Right renal cortex interstitium (tissue), 3 donors: ENCODE data around the gene PPP3CA. TPM values are rescaled to one million over a fixed set of nuclear protein-coding genes. Genes with fewer than 3 reads are reported as not detected.

Source experiments
- DNase-seq, 3 donors: peaks; one replicate each; pipeline ENCODE4 v3.0.0-alpha.2; 2013; ENCODE audit warnings: low read depth in 3 of 3, low spot score in 2 of 3
- polyA plus RNA-seq, 3 donors: library from polyadenylated mRNA; unstranded; fragments of 120-200 nt; gene quantifications; one replicate each; pipeline ENCODE4 v1.2.1, GENCODE V29; 2013; ENCODE audit not compliant: insufficient read length in 3 of 3

PPP3CA gene
- polyA plus RNA-seq, 3 donors = 50.0 to 53.7 (median 51.9) TPM

DNA sequence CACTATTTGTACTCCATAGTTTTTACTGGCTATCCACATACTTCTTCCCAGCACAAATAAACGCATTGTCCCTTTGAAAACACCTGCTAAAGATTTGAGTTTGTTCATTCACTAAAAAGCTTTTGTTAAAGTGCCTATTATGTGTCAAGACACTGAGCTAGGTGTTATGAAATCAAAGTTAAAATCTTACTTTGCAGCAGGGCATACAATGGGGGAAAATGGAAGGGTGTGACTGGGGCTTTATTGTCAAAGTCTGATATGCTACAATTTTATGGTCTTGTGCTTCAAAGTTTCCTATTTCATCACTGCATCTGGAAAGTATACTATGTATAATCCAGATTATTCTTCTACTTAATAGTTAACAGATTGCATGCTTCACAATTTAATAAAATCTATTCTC is 128.4 kb downstream of the PPP3CA start:
- DNase-seq = no peak

DNA sequence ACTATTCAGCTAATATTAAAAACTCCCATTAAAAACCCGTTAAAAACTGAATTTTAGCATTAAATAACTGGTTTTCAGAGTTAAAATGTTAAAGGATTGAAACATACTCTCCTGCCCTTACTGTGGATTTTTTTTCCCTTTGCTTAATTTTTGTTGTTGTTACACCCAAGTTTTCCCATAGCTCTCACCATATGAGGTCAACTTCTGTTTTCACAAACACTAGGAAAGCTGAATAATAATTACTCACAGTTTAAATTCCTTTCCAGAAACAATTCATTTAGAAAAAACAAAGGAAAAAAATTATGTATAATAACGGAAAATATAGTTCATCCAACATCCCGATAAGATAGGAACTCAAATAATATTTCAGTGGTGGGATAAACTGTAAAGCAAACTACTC is 129.0 kb downstream of the PPP3CA start:
- DNase-seq = no peak

DNA sequence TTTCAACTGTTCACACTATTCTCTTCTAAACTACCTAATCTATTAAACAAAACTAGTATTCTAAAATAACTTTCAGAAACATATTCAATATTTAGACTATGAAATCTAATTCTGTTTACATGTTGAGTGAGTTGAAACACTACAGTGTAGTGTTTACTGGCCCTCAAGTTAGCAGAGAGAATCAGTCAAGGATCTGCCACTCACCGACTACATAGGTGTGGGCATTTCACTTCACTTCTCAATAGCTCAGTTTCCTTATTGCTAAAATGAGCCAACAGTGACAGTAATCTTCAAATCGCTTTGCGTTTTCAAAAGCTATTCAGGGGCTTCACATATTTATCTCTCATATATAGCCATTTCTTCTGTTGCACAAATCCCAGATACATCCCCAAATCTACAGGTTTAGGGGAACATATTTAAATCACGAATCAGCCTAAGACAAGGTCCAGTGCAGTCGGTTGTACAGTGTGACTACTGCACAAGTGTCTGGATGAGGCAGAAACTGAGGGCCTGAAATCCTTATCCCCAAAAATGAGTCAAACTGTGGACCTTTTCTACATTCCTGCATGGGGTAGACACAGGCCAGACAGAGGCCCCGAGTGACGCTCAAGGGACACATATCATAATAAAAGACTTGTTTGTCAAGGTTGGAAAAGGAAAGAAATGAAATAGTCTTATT is 129.8 kb downstream of the PPP3CA start:
- no peak for DNase-seq

GRCh38 chr4:101211146-101211553 is 136.2 kb downstream of the PPP3CA start:
- DNase-seq = no peak

GRCh38 chr4:101210331-101210730 is 137.0 kb downstream of the PPP3CA start:
- no peak for DNase-seq

DNA sequence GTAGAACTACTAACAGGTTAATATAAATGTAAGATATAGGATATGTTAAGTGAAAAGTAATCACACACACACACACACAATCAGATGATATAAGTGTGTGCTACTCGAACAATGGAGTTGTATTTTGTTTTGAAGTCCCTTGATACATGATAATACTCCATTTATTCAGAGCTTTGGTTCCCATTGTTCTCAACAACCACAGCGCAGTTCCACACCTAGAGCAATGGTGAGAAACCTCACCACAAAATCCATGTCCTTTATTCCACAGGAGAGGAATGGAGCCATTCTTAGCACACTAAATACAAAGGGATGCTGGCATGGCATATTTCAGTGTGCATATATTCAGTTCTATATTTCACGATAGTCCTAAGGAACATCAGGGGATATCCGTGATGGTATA is 139.2 kb downstream of the PPP3CA start:
- no peak for DNase-seq

GRCh38 chr4:101205916-101206315 is 141.4 kb downstream of the PPP3CA start:
- no peak for DNase-seq

DNA sequence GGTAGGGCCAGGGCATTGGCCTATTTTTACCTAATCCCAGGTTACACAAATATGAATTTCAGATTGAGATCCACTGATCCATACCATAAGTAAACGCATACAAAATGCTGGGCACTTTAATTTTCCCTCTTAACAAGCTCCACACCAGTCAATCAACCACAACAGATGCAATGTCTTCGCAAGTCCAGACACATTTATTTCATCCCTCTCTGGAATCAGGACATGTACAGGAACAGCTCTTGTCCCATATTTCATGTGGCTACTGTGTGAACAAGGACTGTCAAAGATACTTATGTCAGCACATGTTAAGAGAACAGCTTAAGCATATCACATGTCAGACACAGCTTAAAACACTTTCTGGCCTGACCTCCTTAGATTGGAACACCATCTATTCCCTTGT is 145.9 kb downstream of the PPP3CA start:
- DNase-seq = no peak

DNA sequence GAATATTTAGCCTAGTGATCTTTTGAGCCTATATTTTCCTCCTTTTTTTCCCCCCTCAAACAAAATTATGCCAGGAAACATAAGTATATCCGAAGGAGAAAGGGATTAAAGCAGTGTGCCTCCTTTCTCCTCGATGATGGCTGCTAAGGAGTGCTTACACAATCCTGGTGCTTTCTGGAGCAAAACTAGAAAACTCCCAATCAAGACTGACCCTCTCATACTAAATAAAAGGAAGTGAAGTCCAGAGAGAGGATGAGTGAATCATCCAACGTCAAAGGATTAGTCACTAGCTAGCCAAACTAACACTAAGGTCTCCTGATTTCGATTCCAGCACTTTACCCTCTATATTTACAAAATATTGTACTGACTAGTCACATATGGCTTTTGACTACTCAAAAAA is 146.8 kb downstream of the PPP3CA start:
- no peak for DNase-seq

GRCh38 chr4:101199507-101200285 is 147.6 kb downstream of the PPP3CA start:
- no peak for DNase-seq

DNA sequence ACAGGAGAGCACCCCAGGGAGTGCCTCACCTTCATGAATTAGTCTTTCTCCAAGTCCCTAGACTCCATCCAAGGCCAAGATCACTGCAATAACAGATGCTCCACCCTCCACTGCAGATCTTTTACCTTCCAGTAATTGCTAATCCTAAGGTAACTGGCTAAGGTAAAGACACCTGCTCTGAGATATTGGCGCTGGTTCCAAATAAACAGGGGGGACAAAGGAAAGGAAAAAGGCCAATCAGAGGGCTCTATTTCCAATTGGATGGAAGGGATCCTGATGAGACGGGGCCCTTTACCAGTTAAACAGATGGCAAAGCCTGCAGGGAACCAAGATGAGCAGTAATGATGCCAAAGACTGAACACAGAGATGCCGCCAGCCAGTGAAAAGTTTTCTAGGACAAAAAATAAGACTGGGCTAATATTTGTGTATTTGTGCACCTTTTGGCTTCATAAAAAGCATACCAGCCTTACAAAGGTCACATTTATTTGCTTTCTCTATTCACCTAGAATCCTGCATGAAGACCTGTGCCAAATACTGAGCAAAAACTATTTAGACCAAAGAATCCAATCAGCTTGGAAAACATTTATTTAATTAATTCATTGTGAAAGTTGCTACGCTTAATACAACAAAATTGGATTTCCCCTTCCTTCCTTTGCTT is 148.5 kb downstream of the PPP3CA start:
- DNase-seq = no peak

DNA sequence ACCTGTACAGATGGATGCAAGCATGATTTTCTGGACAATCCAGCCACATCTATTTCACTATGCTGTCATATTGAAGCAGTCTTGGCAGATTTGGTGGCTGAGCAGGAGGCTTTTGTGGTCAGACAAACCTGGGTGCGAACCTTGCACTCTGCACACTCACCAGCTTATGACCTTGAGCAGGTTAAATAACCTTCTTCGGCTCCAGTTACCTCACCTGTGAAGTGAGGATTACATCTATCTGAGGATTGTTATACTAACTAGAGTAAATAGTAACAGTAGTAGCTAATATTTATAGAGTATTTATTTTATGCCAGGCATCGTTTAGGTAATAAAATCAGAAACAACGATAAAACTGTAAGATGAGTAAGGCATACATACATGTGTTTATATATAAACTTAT is 150.0 kb downstream of the PPP3CA start:
- DNase-seq = no peak

- DNase-seq = no peak
Observed at GRCh38 chr4:101192244-101192643, 155.1 kb downstream of the PPP3CA start.

GRCh38 chr4:101191302-101192098 is 155.8 kb downstream of the PPP3CA start:
- DNase-seq = no peak

DNA sequence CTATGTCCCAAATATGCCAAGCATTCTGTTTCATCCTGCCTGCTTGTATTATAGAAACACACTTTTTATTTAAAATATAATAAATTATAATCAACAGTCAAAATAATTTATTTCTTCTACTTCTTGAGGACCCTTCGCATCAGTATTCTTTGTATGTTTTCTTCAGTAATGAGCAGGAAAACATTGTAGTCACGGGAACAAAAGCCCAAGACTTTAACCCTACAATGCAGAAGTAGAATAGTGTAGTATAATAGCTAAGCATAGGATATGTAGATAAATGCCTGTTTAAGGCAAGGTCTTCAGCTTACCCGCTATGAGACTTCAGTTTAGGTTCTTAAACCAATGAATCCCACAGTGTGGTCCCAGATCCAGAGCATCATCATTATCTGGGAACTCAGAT is 156.6 kb downstream of the PPP3CA start:
- no peak for DNase-seq

DNA sequence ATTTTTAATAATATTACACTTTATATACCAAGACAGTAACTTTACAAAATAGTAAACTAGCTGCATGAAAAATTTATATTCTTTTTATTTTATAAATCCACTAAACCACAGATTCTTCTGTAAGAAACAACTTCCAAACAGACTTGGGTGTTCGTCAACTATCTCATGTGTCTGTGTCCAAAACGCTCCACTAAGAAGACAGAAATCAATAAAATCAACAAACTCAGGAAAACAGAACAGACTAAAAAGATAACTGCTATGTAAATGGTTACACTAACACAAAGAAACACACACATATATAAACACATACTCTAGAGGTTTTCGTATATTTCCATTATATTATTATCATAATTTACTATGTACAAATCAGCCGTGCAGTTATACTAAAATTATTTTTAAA is 158.4 kb downstream of the PPP3CA start:
- DNase-seq = no peak

GRCh38 chr4:101187841-101188240 is 159.5 kb downstream of the PPP3CA start:
- DNase-seq = no peak

- DNase-seq = no peak
Observed at GRCh38 chr4:101186567-101187184, 160.7 kb downstream of the PPP3CA start.

GRCh38 chr4:101184668-101185067 is 162.7 kb downstream of the PPP3CA start:
- DNase-seq = no peak

GRCh38 chr4:101183666-101184373 is 163.5 kb downstream of the PPP3CA start:
- DNase-seq = no peak
